IPS-15b (cell line): ENCODE measurements around the gene RPS6KB1.
"Not testable (repeated sequence)": the region's sequence is repeated elsewhere in the genome, so short reads cannot be mapped to it uniquely, and the experiment has no call there.

Experiments
- H3K27me3 ChIP-seq: one replicate; pipeline ENCODE4 v1.6.1; 2013; ENCODE audit warnings: low read length; ENCODE audit not compliant: control insufficient read depth, insufficient read depth
- H3K36me3 ChIP-seq: one replicate; pipeline ENCODE4 v1.6.1; 2013; ENCODE audit warnings: low read length; ENCODE audit not compliant: control insufficient read depth, insufficient read depth
- H3K4me1 ChIP-seq: one replicate; pipeline ENCODE4 v1.6.1; 2013; ENCODE audit warnings: mild to moderate bottlenecking, low read length; ENCODE audit not compliant: control insufficient read depth, insufficient read depth
- H3K4me3 ChIP-seq: one replicate; pipeline ENCODE4 v1.5.1; 2013; ENCODE audit warnings: low read depth, low read length
- H3K9ac ChIP-seq: one replicate; pipeline ENCODE4 v1.6.1; 2013; ENCODE audit warnings: low read depth, mild to moderate bottlenecking, low read length
- H3K9me3 ChIP-seq: one replicate; pipeline ENCODE4 v1.6.1; 2013; ENCODE audit warnings: mild to moderate bottlenecking, low read length; ENCODE audit not compliant: control insufficient read depth, insufficient read depth

Gene RPS6KB1

GRCh38 chr17:59892924-59893675, at the start of gene RPS6KB1, which contains the start of gene TUBD1:
Gene RPS6KB1, plus strand, starts transcription at chr17:59893121. Its CDS starts 64 bp downstream, at chr17:59893185.
Gene TUBD1, minus strand, starts transcription at chr17:59892943. Its CDS starts 1,941 bp downstream, at chr17:59891002.
- H3K9ac ChIP-seq: peak within 1 kb of the TSS; percentile 70
- H3K36me3 ChIP-seq: peaks cover 4% of the 10 kb centered on the region
- H3K9me3 ChIP-seq: no peaks in the 10 kb centered on the region
- no peaks in the 10 kb centered on the region for H3K27me3 ChIP-seq
- H3K4me1 ChIP-seq: peaks cover 3% of the 10 kb centered on the region
- H3K4me3 ChIP-seq: peak within 1 kb of the TSS; percentile 50

GRCh38 chr17:59844884-59845594, 47.9 kb upstream of the RPS6KB1 start:
- Histone ChIP-seq H3K9ac (no peak overlapping the region), H3K4me3 (no peak overlapping the region), H3K36me3 (peaks cover under 1% of the 10 kb centered on the region), H3K27me3 (no peaks in the 10 kb centered on the region), H3K9me3 (no peaks in the 10 kb centered on the region), H3K4me1 (peaks cover 19% of the 10 kb centered on the region)

GRCh38 chr17:59845595-59846393, 47.1 kb upstream of the RPS6KB1 start:
- no peak overlapping the region for H3K9ac ChIP-seq
- peaks cover 19% of the 10 kb centered on the region for H3K4me1 ChIP-seq
- no peaks in the 10 kb centered on the region for H3K36me3 ChIP-seq
- no peaks in the 10 kb centered on the region for H3K27me3 ChIP-seq
- H3K9me3 ChIP-seq: no peaks in the 10 kb centered on the region
- no peak overlapping the region for H3K4me3 ChIP-seq

GRCh38 chr17:59846394-59847165, 46.3 kb upstream of the RPS6KB1 start:
- Histone ChIP-seq H3K9ac (no peak overlapping the region), H3K4me1 (peaks cover 19% of the 10 kb centered on the region), H3K4me3 (no peak overlapping the region), H3K27me3 (no peaks in the 10 kb centered on the region), H3K36me3 (no peaks in the 10 kb centered on the region), H3K9me3 (no peaks in the 10 kb centered on the region)

- Histone ChIP-seq H3K4me3 (no peak overlapping the region), H3K36me3 (no peaks in the 10 kb centered on the region), H3K9ac (no peak overlapping the region), H3K9me3 (no peaks in the 10 kb centered on the region), H3K4me1 (peaks cover 21% of the 10 kb centered on the region), H3K27me3 (no peaks in the 10 kb centered on the region)
These were observed 44.6 kb upstream of the RPS6KB1 start for GRCh38 chr17:59848385-59848668.

- H3K4me1 ChIP-seq: peaks cover 21% of the 10 kb centered on the region
- H3K9ac ChIP-seq: no peak overlapping the region
- no peaks in the 10 kb centered on the region for H3K27me3 ChIP-seq
These were observed 44.1 kb upstream of the RPS6KB1 start for GRCh38 chr17:59848778-59849177.

GRCh38 chr17:59850311-59850710, 42.6 kb upstream of the RPS6KB1 start:
- H3K9me3 ChIP-seq, H3K36me3 ChIP-seq, H3K4me3 ChIP-seq, H3K27me3 ChIP-seq, H3K9ac ChIP-seq: not testable (repeated sequence)
- H3K4me1 ChIP-seq: peaks cover 18% of the 10 kb centered on the region

More at GRCh38 chr17:59848778-59849177, 44.1 kb upstream of the RPS6KB1 start:
- no peaks in the 10 kb centered on the region for H3K9me3 ChIP-seq
- no peaks in the 10 kb centered on the region for H3K36me3 ChIP-seq
- no peak overlapping the region for H3K4me3 ChIP-seq

- H3K27me3 ChIP-seq: no peaks in the 10 kb centered on the region
- H3K9me3 ChIP-seq: no peaks in the 10 kb centered on the region
- no peak overlapping the region for H3K9ac ChIP-seq
- no peaks in the 10 kb centered on the region for H3K36me3 ChIP-seq
- H3K4me3 ChIP-seq: no peak overlapping the region
- H3K4me1 ChIP-seq: peaks cover 4% of the 10 kb centered on the region
These were observed 41.2 kb upstream of the RPS6KB1 start for GRCh38 chr17:59851439-59852375.

GRCh38 chr17:59852847-59853167, 40.1 kb upstream of the RPS6KB1 start:
- not testable (repeated sequence) for H3K9ac ChIP-seq, H3K9me3 ChIP-seq, H3K36me3 ChIP-seq, H3K27me3 ChIP-seq, H3K4me1 ChIP-seq, H3K4me3 ChIP-seq

- Histone ChIP-seq H3K9ac (no peak overlapping the region), H3K4me1 (peaks cover 2% of the 10 kb centered on the region), H3K36me3 (no peaks in the 10 kb centered on the region), H3K4me3 (no peak overlapping the region), H3K9me3 (no peaks in the 10 kb centered on the region), H3K27me3 (no peaks in the 10 kb centered on the region)
These were observed 39.6 kb upstream of the RPS6KB1 start for GRCh38 chr17:59853168-59853918.
